Dedifferentiated amniotic fluid mesenchymal stem cell (primary cell): Measurements from ENCODE around the gene CRYBA2.

Experiments
- DNase-seq: peaks from one replicate; pipeline ENCODE4 v3.0.0-alpha.2; 2016; ENCODE audit errors: extremely low spot score

CRYBA2 gene

DNA sequence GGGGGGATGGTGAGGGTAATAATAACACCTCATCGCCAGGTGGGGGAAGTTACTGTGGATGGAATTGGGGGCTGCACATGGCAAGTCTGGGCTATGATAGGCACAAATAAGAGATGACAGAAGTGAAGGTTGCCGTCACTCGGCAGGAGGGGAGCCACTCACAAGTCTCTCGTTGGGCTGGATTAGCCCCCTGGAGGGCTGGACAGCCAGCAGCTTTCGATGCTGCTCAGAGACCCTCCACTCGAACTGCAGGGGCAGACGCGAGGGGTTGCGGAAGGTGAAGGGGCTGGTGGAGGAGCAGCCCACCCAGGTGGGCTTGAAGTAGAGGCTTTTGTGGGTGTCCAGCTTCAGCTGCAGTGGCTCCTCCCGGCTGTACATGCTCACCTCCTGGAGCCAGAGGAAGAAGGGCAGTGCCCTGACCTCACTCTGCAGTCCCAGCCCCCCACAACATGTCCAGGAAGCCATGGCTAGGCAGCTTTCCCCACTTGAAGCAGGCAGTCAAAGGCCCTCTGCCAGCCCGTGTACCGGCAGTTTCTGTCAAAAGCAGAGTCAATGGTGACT, 29.9 kb upstream of the CRYBA2 start:
- DNase-seq: no peak

- DNase-seq: no peak
Measured at GRCh38 chr2:219022616-219023015, 29.4 kb upstream of the CRYBA2 start.

GRCh38 chr2:219022041-219022440, 28.8 kb upstream of the CRYBA2 start:
- no peak for DNase-seq

DNA sequence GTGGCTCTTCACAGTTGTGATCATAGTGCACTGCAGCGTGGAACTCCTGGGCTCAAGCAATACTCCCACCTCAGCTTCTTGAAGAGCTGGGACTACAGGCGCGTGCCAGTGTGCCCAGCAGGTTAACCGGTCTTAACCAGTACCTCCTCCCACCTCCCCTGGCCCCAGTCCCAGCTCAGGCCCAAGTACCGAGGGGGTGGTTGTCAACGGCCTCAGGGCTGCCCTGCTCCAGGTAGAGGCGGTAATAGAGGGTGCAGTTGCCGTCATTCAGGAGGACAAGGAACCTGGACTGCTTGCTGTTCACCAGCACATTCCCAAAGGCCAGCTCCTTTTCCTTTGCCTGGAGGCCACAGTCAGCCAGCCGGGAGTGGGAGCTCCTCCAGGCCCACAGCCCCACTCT, 28.4 kb upstream of the CRYBA2 start:
- DNase-seq: no peak

GRCh38 chr2:219020604-219021365, 27.6 kb upstream of the CRYBA2 start:
- DNase-seq: peak; percentile 17

- no peak for DNase-seq
Measured at GRCh38 chr2:219019436-219019835, 26.2 kb upstream of the CRYBA2 start.

GRCh38 chr2:219018726-219019125, 25.5 kb upstream of the CRYBA2 start:
- no peak for DNase-seq

GRCh38 chr2:219018286-219018685, 25.1 kb upstream of the CRYBA2 start:
- DNase-seq: no peak

DNA sequence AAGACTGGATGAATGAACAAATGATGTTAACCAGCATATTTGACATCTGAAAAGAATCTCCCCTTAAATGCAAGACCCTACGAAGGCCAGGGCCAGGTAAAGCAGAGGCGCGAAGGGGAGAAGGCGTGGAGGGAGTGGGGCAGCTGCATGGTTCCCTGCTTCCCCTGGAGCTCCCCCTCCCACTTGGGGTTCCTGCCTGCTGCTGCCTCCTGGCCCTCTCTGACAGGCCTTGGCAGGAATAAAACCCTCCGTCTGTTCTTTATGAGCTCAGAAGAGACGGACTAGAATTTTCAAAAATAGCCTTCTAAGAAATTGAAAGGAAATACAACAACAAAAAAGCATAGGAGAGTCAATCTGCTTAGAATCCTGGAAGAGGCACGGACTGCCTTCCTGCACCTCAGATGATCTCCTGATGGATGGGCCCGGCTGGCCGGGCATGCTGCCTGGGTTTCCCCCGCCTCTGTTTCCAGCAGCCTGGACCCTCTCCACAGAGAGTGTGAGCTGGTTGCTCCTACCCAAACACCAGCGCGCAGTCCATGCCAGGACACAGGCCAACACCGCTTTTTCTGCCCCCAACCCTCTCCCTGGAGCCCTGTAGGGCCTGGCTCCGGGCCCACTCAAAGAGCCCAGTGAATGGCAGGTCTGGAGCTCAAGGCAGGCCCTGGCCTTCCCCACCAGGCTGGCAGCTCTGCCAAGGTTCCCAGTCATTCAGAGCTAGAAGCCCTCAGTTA, 24.1 kb upstream of the CRYBA2 start:
- no peak for DNase-seq

- no peak for DNase-seq
Measured at GRCh38 chr2:219016721-219017120, 23.5 kb upstream of the CRYBA2 start.

- DNase-seq: no peak
Measured at GRCh38 chr2:219010873-219011272, 17.7 kb upstream of the CRYBA2 start.

DNA sequence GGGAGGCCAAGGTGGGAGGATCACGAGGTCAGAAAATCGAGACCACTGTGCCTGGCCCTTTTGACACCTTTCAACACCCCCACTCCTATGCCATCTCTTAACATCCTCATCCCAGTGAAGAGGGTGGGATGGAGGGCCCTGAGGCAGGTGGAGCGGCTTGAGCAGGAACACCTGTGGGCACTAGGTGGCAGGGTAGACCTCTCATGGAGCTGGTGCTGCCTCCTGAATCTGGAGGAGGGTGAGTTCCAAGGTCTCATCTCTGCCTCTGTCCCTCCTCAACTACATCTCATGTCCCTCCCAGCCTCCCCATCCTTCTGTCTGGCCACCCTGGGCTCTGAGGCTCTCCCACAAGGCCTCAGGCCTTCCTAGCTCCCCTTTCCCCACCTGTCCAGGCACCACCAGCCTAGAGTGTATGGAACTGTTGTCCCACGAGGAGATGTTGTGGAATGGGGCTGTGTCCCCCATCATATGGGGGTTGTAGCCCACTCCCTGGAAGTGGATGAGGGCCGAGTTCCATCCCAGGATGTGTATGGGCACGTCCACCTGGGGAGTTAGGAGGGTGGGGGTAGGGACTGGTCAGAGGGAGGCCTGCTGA, 17.0 kb upstream of the CRYBA2 start:
- DNase-seq: no peak

- no peak for DNase-seq
Measured at GRCh38 chr2:219009294-219009693, 16.1 kb upstream of the CRYBA2 start.

GRCh38 chr2:219003979-219004378, 10.8 kb upstream of the CRYBA2 start:
- DNase-seq: no peak

- no peak for DNase-seq
Measured at GRCh38 chr2:219003267-219003634, 10.0 kb upstream of the CRYBA2 start.

GRCh38 chr2:219002395-219003266, 9.4 kb upstream of the CRYBA2 start:
- DNase-seq: no peak

DNA sequence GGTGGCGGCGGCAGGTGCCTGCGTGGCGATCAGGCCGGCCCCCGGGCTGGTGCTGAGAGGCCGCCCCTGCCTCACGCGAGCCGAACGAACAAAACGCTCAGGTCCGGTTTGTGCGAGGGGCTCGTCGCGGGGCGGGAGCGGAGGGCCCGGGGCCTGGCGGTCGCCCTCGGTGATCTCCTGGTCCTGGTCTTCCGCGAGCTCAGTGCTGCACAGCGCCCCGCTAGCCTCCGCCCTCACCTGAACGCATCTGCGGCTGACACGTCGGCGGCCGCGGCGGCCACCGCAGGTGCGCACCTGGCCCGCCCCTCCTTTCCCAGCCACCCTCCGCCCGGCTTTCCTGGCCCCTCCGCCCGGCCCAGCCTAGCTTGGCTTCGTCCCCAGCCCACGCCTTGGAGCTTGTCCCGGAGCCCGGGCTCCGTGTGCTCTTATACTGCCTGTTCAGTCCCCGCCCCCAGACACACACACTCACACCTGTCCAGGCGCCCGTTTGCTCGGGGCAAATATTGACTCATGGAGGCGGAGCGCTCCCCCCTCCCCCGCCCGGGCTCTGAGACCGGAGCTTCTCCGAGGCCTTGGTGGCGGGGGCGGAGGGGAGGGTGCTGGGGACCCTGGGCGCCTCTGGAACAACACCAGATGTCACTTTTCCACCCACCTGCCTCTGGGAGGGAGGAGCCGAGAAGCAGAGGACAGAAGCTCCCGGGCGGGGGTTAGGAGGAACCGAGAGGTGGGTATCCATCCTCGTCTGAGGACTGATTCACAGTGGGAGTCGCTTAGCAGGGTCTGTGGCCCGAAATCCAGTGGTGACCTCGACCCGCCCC, 8.6 kb upstream of the CRYBA2 start:
- no peak for DNase-seq

GRCh38 chr2:219001100-219001576, 7.9 kb upstream of the CRYBA2 start:
- no peak for DNase-seq

DNA sequence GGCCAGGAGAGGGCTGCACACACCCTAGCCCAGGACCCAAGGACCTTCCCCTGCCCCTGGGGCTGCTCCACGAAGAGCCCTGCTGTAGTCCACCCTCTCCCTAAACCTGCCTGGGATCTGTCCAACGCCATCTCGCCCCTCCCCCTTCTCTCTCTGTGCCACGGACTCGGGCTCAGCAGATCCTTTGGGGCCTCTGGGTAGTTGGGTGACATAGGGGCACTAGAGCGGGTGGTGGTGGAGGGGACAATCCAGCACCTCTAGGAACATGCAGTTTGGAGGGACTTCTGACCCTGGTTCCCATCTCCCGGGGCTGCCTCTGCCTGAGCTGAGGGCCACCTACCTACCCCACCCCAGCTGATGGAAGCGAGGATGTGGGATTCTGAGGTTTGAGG, 7.3 kb upstream of the CRYBA2 start:
- DNase-seq: no peak

- no peak for DNase-seq
Measured at GRCh38 chr2:218999881-219000568, 6.8 kb upstream of the CRYBA2 start.
